ENCODE data around the gene PELI2.

Gene PELI2

GRCh38 chr14:56147986-56148901, 30.0 kb downstream of the PELI2 start:
- Histone ChIP-seq H3K4me3 (ENCODE audit: low read depth, low read length) (no peak overlapping the region), H3K4me1 (no peaks in the 10 kb centered on the region; the same call in 1 of the 2 replicates), H3K9me3 (no peaks in the 10 kb centered on the region), H3K27me3 (no peaks in the 10 kb centered on the region), H3K36me3 (no peaks in the 10 kb centered on the region)
- TF ChIP-seq CTCF (IDR thresholded peaks at IDR 0.05; ENCODE audit: low read depth, low read length), result no peak
- no peak for DNase-seq

- Histone ChIP-seq H3K36me3 (no peaks in the 10 kb centered on the region), H3K27me3 (no peaks in the 10 kb centered on the region), H3K4me1 (no peaks in the 10 kb centered on the region; the same call in 1 of the 2 replicates), H3K4me3 (ENCODE audit: low read depth, low read length) (no peak overlapping the region), H3K9me3 (no peaks in the 10 kb centered on the region)
- DNase-seq, result no peak
- no peak for TF ChIP-seq CTCF (IDR thresholded peaks at IDR 0.05; ENCODE audit: low read depth, low read length)
Measured at GRCh38 chr14:56149151-56149550, 30.9 kb downstream of the PELI2 start.

- Histone ChIP-seq H3K9me3 (no peaks in the 10 kb centered on the region), H3K27me3 (no peaks in the 10 kb centered on the region), H3K4me1 (no peaks in the 10 kb centered on the region; the same call in 1 of the 2 replicates), H3K36me3 (no peaks in the 10 kb centered on the region), H3K4me3 (ENCODE audit: low read depth, low read length) (no peak overlapping the region)
- no peak for TF ChIP-seq CTCF (IDR thresholded peaks at IDR 0.05; ENCODE audit: low read depth, low read length)
- no peak for DNase-seq
Measured at GRCh38 chr14:56149995-56150394, 31.8 kb downstream of the PELI2 start.

- Histone ChIP-seq H3K9me3 (no peaks in the 10 kb centered on the region), H3K27me3 (no peaks in the 10 kb centered on the region), H3K4me1 (no peaks in the 10 kb centered on the region; the same call in 1 of the 2 replicates), H3K4me3 (ENCODE audit: low read depth, low read length) (no peak overlapping the region), H3K36me3 (no peaks in the 10 kb centered on the region)
- DNase-seq, result no peak
- peak; percentile 42 for TF ChIP-seq CTCF (IDR thresholded peaks at IDR 0.05; ENCODE audit: low read depth, low read length)
Measured at GRCh38 chr14:56150645-56151345, 32.6 kb downstream of the PELI2 start.

- Histone ChIP-seq H3K9me3 (no peaks in the 10 kb centered on the region), H3K4me3 (ENCODE audit: low read depth, low read length) (no peak overlapping the region), H3K27me3 (no peaks in the 10 kb centered on the region), H3K36me3 (no peaks in the 10 kb centered on the region), H3K4me1 (no peaks in the 10 kb centered on the region; the same call in 1 of the 2 replicates)
- DNase-seq, result no peak
- no peak for TF ChIP-seq CTCF (IDR thresholded peaks at IDR 0.05; ENCODE audit: low read depth, low read length)
Measured at GRCh38 chr14:56152221-56152620, 34.0 kb downstream of the PELI2 start.

All from BE2C (cell line).